Glutamatergic neuron (in vitro differentiated cells): ENCODE results near the gene DIPK1C. TPM values are rescaled to one million over a fixed set of nuclear protein-coding genes. Genes with fewer than 3 reads are reported as not detected.

Experiments
- DNase-seq: peaks from one replicate; pipeline ENCODE4 v3.0.0; 2022
- H3K27ac Mint-ChIP-seq: one replicate; pipeline ENCODE4 v1.8.0; 2020; ENCODE audit warnings: mild to moderate bottlenecking, mixed read lengths, inconsistent platforms; ENCODE audit not compliant: unreplicated experiment
- H3K27me3 Mint-ChIP-seq: one replicate; pipeline ENCODE4 v1.8.0; 2020; ENCODE audit warnings: mild to moderate bottlenecking, moderate library complexity, mixed read lengths, inconsistent platforms; ENCODE audit not compliant: unreplicated experiment
- H3K36me3 Mint-ChIP-seq: one replicate; pipeline ENCODE4 v1.8.0; 2020; ENCODE audit warnings: mild to moderate bottlenecking, mixed read lengths, inconsistent platforms; ENCODE audit not compliant: unreplicated experiment
- H3K4me1 Mint-ChIP-seq: one replicate; pipeline ENCODE4 v1.8.0; 2020; ENCODE audit warnings: mild to moderate bottlenecking, low read depth, mixed read lengths, inconsistent platforms; ENCODE audit not compliant: unreplicated experiment
- H3K4me3 Mint-ChIP-seq: one replicate; pipeline ENCODE4 v1.8.0; 2020; ENCODE audit warnings: mild to moderate bottlenecking, mixed read lengths, inconsistent platforms; ENCODE audit not compliant: unreplicated experiment
- H3K9me3 Mint-ChIP-seq: one replicate; pipeline ENCODE4 v1.8.0; 2020; ENCODE audit warnings: mild to moderate bottlenecking, moderate library complexity, mixed read lengths, inconsistent platforms; ENCODE audit not compliant: unreplicated experiment
- total RNA-seq: library from RNA; stranded (reverse); fragmentation: NEBNext Ultra II Directional; extraction: Animal tissue kit (Norgen Biotek cat#: 25700); gene quantifications from one replicate; pipeline ENCODE4 v1.2.1, GENCODE V29; 2021; ENCODE audit not compliant: unreplicated experiment
- TF ChIP-seq, protein P1 (sequence below): fragments of 200-600 bp; sonication (generic); IDR thresholded peaks from one replicate; pipeline ENCODE4 v1.5.0; 2021; ENCODE audit not compliant: partially characterized antibody, unreplicated experiment

The DIPK1C gene
- total RNA-seq, 1 donor from 2014 or later, result not detected

DNA sequence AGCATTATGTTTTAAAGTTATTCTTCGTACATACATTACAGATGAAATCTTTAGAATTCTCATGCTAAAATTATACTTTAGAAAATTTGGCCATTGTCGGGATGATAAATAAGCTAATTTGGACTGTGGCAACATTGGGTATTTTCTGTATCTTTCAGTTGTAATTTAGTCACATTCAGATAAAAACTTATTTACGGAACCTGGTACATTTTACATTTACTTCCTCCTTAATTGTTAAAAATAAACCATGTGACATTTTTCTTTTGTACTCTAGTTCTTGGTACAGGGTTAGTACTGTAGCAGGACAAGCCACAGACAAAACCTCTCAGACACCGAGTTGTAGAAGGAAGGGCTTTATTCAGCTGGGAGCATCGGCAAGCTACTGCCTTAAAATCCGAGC is 43.3 kb upstream of the DIPK1C start:
- H3K4me1 Mint-ChIP-seq, result peaks cover 11% of the 10 kb centered on the region
- TF ChIP-seq, protein P1, sequence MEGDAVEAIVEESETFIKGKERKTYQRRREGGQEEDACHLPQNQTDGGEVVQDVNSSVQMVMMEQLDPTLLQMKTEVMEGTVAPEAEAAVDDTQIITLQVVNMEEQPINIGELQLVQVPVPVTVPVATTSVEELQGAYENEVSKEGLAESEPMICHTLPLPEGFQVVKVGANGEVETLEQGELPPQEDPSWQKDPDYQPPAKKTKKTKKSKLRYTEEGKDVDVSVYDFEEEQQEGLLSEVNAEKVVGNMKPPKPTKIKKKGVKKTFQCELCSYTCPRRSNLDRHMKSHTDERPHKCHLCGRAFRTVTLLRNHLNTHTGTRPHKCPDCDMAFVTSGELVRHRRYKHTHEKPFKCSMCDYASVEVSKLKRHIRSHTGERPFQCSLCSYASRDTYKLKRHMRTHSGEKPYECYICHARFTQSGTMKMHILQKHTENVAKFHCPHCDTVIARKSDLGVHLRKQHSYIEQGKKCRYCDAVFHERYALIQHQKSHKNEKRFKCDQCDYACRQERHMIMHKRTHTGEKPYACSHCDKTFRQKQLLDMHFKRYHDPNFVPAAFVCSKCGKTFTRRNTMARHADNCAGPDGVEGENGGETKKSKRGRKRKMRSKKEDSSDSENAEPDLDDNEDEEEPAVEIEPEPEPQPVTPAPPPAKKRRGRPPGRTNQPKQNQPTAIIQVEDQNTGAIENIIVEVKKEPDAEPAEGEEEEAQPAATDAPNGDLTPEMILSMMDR, result no peak
- no peaks in the 10 kb centered on the region for H3K36me3 Mint-ChIP-seq
- peaks cover 8% of the 10 kb centered on the region for H3K9me3 Mint-ChIP-seq
- no peak for DNase-seq
- H3K27ac Mint-ChIP-seq, result no peak overlapping the region
- H3K4me3 Mint-ChIP-seq, result no peak overlapping the region
- H3K27me3 Mint-ChIP-seq, result peaks cover 3% of the 10 kb centered on the region

DNA sequence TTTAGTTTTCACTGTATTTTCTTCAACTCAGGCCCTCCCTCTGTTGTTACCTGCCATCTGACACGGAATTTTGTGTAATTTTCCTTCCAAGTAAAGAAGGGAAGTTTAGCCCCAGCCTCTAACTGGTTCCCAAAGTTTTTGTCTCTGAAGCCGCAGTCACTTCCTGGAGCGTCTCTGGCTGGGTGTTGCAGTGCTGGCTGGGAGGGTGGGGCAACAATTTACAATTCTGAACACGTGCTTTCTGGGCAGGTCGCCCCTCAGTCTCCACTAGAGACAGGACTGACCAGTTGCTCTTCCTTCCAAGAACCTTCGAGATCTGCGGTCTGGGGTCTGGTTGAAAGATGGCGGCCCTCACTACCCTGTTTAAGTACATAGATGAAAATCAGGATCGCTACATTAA is 42.5 kb upstream of the DIPK1C start:
- no peaks in the 10 kb centered on the region for H3K36me3 Mint-ChIP-seq

DNA sequence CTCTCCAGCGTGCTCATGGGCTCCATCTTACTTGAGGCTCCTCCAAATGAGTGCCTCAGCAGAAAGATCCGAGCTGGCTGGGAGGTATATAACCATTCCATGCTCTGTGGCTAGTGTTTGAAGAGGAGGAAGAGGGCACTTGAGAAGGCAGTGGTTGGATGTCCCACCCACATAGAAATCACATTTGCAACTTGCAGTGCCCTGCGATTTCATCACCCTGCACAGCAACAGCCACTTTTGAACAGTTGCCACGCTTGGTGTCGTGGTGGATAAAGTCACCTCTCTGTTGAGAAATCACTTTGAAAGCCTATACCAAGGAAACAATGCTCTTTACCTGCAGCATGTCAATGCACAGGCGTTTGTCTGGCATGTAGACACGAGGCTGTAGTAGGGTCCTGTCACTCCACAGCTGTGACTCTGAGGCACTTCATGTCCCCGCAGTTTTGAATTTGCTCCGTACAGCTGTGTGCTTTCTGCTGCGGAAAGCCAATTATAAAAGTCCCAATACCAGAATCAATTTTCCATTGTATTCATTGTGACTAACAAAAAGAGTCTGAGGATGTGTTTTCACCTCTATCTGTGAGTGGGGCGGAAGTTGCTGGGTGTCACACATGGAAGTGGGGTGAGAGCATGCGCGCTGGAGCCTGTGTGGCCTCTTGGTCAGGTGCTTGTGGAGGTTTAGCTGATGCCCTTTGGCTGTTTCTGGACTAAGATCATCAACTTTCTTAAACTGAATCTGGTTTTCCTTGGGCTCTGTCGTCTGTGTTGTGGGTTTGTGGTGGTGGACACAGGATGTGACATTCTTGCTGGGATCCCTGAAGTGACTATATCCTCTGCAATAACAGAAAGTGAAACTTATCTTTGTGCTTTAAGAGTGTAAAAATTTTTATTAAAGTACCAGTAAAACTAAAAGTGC is 41.9 kb upstream of the DIPK1C start:
- H3K36me3 Mint-ChIP-seq, result no peaks in the 10 kb centered on the region
- TF ChIP-seq, protein P1, result no peak
- H3K27me3 Mint-ChIP-seq, result peaks cover 3% of the 10 kb centered on the region
- H3K9me3 Mint-ChIP-seq, result peaks cover 8% of the 10 kb centered on the region
- peak overlapping the region; percentile 25 for H3K27ac Mint-ChIP-seq
- no peak for DNase-seq
- peaks cover 11% of the 10 kb centered on the region for H3K4me1 Mint-ChIP-seq
- H3K4me3 Mint-ChIP-seq, result no peak overlapping the region

More for the DNA sequence above, 42.5 kb upstream of the DIPK1C start:
- no peak overlapping the region for H3K4me3 Mint-ChIP-seq
- peaks cover 8% of the 10 kb centered on the region for H3K9me3 Mint-ChIP-seq
- H3K27ac Mint-ChIP-seq, result no peak overlapping the region
- DNase-seq, result no peak
- peaks cover 11% of the 10 kb centered on the region for H3K4me1 Mint-ChIP-seq
- TF ChIP-seq, protein P1, result no peak
- peaks cover 3% of the 10 kb centered on the region for H3K27me3 Mint-ChIP-seq

DNA sequence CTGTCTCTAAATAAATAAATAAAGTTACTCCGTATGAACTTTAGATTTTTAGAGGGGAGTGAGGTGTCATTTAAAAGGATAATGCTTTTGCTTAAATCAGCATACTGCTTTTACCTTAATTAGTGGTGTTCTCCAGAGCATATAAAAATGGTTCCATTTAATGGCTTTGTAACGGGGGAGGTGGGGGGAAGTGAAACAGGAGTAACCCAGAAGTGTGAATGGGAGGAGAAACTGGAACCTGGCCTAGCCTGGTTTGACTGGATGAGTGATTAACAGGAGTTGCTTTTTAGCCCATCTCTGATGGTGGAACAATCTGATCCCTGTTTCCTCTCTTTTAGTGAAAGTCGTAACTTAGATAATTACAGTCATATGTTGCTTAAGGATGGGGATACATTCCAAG is 40.7 kb upstream of the DIPK1C start:
- no peak for DNase-seq
- Mint-ChIP-seq H3K27me3 (peaks cover 3% of the 10 kb centered on the region), H3K4me3 (peak overlapping the region; percentile 78), H3K36me3 (no peaks in the 10 kb centered on the region), H3K4me1 (peaks cover 11% of the 10 kb centered on the region), H3K27ac (no peak overlapping the region), H3K9me3 (peaks cover 8% of the 10 kb centered on the region)
- TF ChIP-seq, protein P1, result no peak

GRCh38 chr18:74497324-74497676 is 40.2 kb upstream of the DIPK1C start:
- Mint-ChIP-seq H3K9me3 (peaks cover 8% of the 10 kb centered on the region), H3K36me3 (no peaks in the 10 kb centered on the region), H3K27ac (peak overlapping the region; percentile 2), H3K4me3 (peak overlapping the region; percentile 78), H3K27me3 (peaks cover 3% of the 10 kb centered on the region), H3K4me1 (peaks cover 11% of the 10 kb centered on the region)
- TF ChIP-seq, protein P1, result no peak
- no peak for DNase-seq
